Eye (tissue), 1 donor: ENCODE results near the gene TMED9.

Experiments used
- DNase-seq: peaks from one replicate; pipeline ENCODE4 v3.0.0-alpha.2; 2015

The TMED9 gene

DNA sequence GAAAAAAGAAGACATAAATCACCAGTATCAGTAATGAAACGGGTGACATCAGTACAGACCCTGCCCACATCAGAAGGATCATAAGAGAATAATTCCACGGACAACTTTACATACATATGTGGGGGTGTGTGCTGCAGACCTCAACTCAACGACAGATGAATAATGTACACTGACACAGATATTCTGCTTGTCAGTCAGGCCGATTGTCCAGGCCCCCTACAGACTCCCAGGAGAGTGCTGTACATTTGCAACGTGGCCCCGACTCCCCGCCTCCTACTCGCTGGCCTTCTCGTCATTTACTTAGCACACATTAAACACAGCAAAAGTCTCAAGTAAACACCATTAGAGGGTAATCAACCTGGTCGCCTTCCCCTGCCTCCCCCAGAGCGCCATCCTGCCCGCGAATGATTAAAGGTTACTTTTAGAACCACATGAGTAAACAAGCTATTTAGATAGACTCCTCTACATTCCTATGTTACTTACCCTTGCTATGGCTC is 3.5 kb upstream of the TMED9 start:
- DNase-seq: no peak

DNA sequence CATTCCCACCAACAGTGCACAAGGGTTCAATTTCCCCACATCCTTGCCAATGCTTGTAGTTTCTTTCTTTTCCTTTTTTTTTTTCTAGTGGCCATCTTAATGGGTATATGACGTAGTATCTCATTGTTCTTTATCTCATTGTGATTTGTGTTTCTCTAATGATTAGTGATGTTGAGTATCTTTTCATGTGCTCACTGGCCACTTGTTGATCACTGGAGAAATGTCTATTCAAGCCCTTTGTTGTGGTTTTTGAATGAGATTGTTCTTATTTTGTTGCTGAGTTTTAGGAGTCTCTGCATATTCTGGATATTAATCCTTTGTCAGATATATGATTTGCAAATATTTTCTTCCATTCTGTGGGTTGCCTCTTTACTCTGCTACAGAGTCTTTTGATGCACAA is 1.6 kb upstream of the TMED9 start:
- no peak for DNase-seq

DNA sequence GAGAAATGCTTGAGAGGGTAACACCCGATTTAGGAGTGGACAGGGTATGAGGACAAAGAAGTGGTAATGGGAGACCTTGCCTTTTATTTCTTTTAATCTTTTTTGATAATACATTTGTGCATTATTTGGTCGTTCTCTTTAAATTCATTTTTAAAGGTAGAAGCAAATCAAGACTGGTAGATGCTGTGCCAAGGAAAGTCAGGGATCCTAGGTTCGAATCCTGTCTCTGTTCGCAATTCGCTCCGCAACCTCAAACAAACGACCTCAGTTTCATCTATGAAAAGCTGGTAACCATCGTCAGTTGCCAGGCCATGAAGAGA is 353 bp upstream of the TMED9 start:
- DNase-seq: no peak

DNA sequence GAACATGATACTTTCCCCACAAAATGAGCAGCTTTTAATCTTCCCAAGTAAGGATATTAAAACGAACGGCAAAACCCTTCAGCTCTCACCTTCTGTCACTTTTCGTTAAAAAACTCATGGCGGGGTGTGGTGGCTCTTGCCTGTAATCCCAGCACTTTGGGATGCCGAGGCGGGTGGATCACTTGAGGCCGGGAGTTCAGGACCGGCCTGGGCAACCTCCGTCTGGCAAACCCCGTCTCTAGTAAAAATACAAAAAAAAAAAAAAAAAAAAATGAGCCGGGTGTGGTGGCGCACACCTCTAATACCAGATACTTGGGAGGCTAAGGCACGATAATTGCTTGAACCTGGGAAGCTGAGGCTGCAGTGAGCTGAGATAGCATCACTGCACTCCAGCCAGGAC is 902 bp downstream of the TMED9 start:
- DNase-seq: no peak

DNA sequence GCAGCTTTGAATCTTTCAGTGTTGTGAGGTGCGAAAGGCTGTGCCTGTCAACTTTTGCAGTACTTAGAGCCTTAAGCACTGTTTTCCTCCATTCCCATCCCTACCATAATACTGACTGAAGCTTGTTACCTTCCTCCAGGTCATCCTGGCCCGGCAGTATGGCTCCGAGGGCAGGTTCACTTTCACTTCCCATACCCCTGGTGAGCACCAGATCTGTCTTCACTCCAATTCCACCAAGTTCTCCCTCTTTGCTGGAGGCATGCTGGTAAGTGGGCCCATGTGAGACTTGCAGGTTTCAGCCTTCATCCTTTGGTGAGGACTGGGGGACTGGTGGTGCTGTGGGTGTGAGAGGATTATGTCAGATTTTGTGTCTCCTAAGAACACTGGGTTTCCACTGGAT is 1.5 kb downstream of the TMED9 start:
- DNase-seq: no peak

DNA sequence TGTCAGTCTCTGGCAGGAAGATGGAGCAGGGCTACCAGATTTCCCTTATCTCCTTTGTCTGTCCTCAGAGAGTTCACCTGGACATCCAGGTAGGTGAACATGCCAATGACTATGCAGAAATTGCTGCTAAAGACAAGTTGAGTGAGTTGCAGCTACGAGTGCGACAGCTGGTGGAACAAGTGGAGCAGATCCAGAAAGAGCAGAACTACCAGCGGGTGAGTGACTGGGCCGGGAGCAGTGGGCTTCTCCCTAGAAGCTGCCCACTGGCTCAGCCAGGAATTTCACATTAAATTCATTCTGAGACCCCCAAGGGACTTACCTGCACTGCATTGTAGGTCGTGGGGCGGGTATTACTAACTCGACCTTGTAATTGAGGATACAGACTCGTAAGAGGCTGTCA is 2.1 kb downstream of the TMED9 start:
- no peak for DNase-seq

DNA sequence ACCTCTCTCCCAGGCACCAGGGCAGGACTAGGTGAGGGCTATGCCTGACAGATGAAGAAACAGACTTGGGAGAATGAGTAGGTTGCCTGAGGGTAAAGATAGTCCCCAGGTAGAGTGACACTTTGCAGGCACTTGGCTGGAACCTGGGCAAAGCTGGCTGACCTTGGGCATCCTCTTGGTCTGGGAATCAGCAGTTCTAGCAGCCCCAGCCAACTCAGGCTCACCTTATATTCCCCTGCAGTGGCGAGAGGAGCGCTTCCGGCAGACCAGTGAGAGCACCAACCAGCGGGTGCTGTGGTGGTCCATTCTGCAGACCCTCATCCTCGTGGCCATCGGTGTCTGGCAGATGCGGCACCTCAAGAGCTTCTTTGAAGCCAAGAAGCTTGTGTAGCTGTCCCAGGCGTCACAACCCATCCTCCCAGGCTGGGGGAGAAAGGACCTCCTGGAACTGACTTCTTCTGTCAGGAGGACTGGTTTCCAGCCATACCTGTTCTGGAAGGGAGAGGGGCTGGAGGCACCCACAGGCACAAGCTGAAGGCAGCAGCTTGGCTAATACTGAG is 3.1 kb downstream of the TMED9 start:
- DNase-seq: no peak

DNA sequence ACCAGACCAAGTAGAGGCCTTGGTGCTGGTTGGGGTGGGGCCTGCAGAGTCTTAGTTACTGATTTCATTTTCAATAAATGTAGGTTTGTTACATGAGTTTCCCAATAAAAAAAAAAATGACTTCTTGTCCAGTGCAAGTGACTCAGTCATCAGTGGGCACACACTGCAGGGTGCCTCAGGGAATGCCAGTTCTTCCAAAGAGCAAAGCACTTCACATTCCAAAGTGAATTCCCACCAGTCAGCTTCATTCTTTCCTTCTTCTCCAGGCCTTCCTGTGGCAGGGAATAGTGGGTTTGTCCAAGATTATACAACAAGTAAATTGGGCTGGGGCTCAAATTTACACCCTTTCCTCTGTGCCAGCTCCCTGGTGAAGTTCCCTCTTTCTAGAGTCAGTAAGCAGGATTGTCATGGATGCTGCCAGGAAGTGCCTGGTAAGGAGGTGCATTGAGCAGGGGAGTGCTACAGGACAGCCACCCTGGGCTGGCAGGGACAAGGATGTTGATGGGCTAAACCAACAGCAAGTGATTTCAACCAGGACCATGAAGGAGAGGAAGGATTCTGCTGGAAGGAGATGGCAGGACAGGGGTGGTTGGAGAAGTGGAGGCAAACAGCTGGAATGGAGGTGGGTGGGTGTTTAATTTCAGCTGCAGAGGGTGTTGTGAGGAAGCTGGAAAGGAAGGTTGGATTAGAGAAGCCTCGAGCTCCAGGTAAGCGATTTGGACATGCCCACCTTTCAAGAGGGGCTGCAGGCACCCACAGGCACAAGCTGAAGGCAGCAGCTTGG is 4.2 kb downstream of the TMED9 start:
- no peak for DNase-seq

DNA sequence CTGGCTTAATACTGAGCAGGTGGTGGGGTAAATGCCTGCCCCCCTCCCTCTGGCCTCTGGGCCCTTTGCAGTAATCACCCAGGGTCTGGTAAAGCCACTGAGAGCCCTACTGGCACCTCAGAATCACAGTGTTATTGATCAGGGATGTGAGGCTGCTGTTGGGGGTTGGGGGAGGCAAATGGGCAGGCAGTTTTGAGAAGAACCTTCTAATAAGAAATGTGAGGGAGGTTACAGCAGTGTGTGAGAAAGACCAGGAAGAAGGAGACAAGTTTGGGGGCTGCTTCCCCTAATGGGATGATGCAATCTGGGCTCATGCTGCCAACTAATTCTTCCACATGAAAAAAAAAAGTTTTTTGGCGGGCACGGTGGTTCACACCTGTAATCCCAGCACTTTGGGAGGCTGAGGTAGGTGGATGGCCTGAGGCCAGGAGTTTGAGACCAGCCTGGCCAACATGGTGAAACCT is 4.8 kb downstream of the TMED9 start:
- no peak for DNase-seq

DNA sequence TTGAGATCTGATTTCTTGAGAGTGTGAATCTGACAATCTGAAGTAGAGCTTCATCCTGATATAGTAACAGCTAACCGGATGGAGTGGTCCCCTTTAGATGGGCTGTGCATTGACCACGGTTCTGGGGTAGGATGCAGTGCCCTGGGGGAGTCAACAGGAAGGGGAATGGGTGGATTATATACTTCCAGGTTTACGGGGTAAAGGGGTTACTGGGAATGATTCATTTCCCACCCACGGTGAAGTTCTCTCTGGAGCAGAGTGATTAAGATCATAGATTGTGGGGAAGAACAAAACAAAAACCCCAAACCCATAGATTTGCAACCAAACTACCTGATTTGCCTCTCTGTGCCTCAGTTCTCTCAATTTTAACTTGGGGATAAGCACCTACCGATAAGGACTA is 6.5 kb downstream of the TMED9 start:
- DNase-seq: no peak

DNA sequence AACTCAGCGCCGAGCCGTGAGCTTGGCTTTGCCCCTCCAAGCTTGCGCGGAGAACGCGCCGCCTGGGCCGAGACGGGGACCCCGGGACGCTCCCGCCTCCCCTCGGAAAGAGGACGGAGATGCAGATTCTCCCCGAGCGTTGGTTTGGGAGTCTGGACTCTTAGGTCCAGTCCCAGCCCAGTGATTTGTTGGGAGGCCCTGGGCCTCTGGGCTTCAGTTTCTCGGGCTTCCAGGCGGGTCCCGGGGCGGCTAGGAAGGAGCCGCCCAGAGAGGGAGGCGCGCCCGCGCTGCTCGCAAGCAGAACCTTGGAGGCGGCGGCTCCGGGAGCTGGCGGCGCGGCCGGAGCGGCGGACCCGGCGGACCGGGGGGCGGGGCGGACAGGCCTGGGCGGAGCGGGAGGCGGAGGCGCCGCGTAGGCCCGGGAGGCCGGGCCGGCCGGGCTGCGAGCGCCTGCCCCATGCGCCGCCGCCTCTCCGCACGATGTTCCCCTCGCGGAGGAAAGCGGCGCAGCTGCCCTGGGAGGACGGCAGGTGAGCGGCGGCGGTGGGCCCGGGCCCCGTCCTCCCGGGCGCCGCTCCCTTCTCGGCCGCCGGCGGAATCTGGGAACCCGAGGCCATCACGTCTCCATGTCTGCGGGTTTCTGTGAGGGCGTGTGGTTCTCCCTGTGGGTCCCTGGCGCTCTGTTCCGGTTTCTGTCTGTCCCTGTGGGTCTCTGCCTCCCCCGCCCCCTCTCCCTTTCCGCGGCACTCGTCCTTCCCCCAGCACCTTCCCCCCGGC is 7.9 kb downstream of the TMED9 start, which contains the start of gene B4GALT7:
Gene B4GALT7, plus strand, starts transcription at position 402 of the 777 bp plus-strand sequence. Its CDS starts 79 bp downstream, at position 481.
- peak; percentile 92 for DNase-seq

DNA sequence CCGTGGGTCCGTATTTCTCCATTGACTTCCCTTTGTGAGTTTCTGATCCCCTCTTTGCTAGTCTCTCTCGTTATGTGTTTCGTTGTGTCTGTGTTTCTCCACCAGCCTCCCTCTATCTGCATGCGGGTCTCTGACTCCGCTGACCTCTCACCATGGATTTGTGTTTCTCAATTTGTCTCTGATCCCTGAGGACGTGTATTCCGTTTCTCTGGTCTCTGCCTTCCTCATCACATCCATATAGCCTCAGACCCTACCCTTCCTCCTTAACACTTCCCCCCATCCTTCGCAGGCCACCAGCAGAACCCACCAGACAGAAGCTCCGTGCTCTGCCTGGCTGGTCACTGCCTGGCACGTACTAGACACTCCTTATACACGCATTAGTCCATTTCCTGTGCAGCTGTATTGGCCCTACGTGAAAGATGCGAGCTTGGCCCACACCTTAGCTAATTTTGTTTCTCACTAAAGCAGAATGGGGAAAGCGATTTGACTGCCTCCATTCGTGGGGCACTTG is 8.6 kb downstream of the TMED9 start:
- DNase-seq: peak; percentile 76

DNA sequence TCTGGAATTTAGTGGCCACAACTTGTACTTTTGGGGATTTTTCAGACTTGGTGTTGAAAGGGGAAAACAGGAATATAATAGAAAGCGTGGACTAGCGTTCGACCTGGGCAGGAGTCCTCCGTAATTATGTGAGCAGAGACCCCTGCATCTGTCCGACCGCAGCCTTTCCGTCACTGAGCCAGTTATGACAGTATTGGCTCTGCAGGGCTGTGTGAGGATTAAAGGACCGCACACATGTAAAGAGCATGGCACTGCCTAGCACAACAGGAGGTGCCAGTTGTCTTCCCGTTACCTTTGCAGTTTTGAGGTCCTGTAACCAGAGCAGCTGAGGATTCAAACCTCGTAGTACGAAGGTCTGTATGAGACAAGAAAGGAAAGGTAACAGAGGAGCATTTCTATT is 9.1 kb downstream of the TMED9 start:
- no peak for DNase-seq

DNA sequence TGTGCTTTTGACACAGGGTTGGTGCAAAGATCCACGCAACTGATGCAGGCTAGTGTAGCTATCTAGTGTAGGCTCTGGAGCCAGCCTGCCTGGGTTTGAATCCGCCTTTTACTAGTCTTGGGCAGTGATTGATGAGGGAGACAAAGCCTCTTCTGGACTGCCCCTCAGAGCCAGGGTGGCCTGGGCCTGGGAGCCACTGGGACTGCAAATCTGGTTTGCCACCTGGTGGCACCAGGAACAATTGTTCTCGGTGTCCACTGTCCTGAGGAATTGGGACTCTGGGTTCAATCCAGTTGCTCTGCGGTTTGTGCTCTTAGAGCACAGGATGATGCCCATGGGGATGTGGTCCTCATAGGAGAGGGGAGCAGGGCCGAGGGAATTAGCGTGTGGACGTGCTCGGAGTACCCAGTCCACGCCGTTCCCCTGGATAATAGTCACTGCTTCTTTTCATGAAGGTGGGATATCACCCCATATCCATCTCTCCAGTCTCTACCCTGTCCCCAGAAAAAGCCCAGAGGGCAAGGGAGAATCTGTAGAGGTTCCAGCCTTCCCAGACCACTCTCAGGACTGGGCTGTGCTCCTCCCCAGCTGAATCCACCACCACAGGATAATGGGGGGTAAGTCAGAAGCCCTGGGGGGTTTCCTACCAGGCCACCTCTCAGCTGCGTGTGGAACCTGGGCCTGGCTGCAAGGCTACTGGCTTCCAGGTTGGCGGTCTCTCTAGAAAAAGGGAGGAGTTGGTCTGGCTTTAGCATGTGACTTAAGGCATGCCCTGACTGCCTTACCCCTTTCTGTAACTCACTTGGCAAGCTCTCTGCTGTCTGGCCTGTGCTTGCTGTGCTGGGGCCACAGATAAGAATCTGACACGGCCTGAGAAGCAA is 9.8 kb downstream of the TMED9 start:
- DNase-seq: no peak

DNA sequence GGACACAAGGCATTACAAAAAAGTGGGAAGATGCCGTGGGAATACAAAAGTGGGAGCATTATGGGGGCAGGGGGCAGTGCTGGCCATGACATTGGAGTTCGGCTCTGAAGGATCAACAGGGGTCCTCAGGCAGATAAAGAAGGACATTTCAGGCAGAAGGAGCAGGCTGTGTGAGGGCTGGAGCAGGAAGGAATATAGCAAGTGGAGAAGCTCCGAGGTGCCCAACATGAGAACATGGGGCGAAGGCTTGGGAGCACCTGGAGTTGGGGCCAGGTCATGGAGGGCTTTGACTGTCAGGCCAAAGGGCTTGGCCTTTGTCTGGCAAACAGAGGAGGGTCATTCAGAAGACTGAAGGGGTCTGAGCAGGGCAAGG is 10.4 kb downstream of the TMED9 start:
- DNase-seq: no peak

DNA sequence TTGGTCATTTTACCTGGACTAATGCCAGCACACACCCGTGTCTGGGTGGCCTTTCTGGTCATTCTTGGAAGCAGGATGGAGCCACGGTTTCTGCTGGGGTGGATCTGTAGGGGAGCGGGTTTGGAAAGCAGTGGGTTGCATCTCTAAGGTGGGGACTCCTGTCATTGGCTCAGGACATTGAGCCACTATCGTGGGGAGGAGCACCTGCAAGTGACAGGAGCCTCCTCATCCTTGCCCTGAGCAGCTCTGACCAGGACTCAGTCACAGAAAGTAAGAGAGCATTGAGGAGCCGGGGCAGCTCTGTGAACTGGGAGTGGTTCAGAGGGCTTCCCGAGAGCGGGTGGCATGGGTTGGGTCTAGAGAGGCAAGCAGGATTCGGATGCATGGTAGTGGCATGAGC is 11.6 kb downstream of the TMED9 start:
- no peak for DNase-seq

DNA sequence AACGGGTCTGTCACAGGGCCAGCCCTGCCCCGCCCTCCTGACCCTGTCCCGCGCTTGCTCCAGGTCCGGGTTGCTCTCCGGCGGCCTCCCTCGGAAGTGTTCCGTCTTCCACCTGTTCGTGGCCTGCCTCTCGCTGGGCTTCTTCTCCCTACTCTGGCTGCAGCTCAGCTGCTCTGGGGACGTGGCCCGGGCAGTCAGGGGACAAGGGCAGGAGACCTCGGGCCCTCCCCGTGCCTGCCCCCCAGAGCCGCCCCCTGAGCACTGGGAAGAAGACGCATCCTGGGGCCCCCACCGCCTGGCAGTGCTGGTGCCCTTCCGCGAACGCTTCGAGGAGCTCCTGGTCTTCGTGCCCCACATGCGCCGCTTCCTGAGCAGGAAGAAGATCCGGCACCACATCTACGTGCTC is 12.1 kb downstream of the TMED9 start:
- DNase-seq: no peak

DNA sequence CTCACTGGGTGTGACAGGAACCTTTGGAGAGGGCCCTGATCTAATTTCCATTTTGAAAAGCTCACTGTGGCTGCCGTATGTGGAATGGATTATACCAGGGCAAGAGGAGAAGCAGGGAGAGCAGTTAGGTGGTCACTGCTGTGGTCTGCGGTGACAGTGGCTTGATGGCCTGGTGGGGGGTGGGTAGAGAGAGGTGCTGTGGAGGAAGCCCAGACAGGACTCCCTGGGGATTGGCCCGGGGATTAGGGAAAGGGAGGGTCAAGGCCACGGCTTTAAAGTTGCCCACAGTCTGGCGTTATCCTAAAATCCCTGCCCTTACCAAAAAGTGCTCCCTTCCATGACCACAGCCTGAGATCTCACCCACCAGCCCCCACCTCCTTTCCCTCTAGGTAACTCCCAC is 12.7 kb downstream of the TMED9 start:
- no peak for DNase-seq

DNA sequence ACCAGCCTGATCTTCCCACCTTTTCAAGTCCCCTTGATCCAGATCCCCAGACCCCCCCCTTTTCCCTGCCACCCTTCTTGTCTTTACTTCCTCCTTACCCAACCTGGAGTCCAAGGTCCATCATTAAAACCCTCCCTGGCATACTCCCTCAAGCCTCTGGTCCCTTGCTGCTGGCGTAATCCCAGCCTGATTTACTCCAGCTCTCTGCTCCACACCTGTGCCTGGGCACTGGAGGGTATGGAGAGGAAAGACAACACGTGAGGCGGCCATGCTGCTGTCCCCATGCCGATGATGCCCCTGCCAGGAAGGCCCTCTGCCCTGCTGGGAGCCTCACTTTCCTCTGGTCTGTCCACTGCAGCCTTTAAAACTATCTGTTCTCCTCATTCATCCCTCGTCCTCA is 13.1 kb downstream of the TMED9 start:
- DNase-seq: no peak

DNA sequence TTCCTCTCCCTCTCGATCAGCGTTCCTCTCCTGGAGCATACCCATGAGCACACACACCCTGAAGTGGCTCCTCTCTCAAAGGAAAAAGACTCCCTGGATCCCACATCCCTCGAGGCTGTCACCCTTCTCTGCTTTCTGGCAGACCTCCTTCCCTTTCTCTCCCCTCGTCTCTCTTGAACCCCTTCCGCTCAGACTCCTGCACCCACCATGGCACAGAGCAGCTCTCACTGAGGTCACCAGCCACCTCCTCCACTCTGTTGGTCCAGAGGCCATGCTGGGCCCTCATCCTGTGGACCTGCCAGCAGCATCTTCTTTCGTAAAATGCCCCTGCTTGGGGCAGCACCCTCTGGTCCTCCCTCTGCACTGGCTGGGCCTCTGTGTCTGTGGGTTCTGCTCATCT is 13.7 kb downstream of the TMED9 start:
- DNase-seq: no peak

DNA sequence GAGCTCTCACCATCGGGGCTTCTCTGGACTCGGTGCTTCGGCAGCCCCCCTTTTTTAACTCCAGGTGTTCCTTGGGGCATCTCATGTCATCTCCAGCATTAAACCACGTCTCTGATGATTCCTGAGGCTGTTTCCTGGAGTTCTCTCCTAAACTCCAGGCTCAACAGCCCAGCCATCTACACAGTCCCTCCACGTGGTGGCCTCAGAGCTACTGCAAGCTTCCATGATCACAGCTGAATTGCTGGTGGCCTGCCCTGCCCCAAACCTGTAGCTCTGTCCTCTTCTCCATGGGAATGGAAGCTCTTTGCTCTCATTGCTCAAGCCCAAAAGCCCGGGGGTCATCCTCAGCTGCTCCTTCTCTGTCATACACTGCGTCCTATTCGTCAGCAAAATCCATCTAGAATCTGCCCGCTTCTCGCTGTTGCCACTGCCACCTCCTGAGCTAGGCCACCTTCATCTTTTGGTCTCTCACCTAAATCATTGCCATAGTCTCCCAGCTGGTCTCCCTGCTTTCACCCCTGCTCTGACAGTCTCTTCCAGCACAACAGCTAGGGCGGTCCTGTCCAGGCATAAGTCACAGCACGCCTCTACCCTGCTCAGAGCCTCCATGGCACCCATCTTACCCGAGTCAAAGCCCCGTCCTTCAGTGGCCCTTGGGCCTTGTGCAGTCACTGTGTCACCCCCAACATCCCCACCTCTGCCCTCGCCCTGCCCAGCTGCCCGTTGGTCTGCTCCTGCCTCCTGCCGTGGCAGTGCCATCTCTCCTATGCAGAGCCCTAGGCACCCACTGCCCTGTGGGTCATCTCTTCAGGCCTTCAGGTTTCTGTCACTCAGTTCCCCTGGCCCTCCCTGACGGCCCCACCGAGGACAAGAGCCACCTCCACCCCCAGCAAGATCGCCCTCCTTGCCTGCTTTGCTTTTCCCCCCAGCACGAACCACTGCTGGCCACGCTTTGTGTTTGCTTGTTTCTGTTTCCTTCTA is 14.4 kb downstream of the TMED9 start:
- no peak for DNase-seq

DNA sequence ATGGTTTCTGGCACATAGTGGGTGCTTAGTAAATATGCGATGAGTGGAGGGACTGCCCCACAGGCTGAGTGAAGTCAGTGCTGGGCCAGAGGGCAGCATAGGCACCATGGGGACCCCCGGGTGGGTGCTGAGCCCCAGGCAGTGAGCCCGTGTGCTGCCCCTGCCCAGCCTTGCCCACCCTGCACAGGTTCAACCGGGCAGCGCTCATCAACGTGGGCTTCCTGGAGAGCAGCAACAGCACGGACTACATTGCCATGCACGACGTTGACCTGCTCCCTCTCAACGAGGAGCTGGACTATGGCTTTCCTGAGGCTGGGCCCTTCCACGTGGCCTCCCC is 15.1 kb downstream of the TMED9 start:
- no peak for DNase-seq
